HG03558 (cell line): ENCODE measurements around the gene MRFAP1.

ENCODE experiments used
- ATAC-seq: cut with Tn5 transposase; IDR thresholded peaks from one replicate; pipeline ENCODE4 v1.9.1; 2021; ENCODE audit warnings: moderate number of reproducible peaks; ENCODE audit not compliant: unreplicated experiment; ENCODE audit errors: extremely low read depth

Gene MRFAP1

GRCh38 chr4:6640292-6641163, at the start of gene MRFAP1:
TSS of gene MRFAP1 (plus strand) at chr4:6640685. CDS start at chr4:6640863, 178 bp downstream.
- ATAC-seq = peak; percentile 66

- ATAC-seq = peak; percentile 42
Measured at GRCh38 chr4:6591313-6591712, 49.2 kb upstream of the MRFAP1 start.

- no peak for ATAC-seq
Measured at GRCh38 chr4:6591781-6592180, 48.7 kb upstream of the MRFAP1 start.

DNA sequence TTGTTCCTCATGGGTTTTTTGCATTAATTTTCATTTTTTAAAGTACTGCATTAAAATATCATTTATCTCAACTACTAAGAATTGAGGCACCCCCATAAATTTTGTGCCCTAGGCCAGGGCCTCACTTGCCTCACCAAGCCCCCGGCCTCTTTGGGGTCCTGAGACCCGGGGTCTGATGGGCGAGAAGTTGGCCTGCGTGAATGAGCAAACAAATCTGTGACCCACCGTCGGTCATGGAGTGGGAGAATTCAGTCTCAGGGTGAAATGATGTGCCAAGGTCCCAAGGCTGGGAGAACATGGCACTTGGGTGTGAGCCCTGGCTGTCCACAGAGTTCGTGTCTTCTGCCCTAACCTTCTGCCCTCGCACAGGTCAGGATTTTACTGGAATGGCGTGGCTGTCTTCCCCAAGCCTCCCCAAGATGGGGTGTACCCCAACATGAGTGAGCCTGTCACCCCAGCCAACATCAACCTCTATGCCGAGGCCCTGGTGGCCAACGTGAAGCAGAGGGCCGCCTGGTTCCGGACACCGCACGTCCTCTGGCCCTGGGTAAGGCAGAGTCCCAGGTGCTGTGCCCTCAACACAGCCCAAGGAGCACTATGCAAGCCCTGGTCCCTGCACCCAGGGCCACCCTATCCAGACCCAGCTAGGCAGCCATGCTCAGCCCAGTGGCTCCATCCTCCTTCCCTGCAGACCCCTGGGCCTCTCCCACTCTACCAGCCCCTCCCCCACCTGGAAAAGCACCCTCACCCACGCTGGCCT, 47.5 kb upstream of the MRFAP1 start:
- ATAC-seq = no peak

DNA sequence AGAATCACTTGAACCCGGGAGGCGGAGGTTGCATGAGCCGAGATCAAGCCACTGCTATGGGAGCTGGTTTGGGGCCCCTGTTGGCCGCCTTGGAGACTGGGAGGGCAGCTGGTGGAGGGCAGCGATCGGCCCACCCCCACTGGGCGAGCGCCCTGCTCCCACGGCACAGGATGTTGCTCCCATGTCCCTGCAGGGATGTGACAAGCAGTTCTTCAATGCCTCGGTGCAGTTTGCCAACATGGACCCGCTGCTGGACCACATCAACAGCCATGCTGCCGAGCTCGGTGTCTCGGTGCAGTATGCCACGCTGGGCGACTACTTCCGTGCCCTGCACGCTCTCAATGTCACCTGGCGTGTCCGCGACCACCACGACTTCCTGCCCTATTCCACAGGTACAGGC, 46.1 kb upstream of the MRFAP1 start:
- ATAC-seq = no peak

- ATAC-seq = no peak
Measured at GRCh38 chr4:6594826-6595355, 45.6 kb upstream of the MRFAP1 start.

GRCh38 chr4:6595897-6596537, 44.5 kb upstream of the MRFAP1 start:
- ATAC-seq = no peak

DNA sequence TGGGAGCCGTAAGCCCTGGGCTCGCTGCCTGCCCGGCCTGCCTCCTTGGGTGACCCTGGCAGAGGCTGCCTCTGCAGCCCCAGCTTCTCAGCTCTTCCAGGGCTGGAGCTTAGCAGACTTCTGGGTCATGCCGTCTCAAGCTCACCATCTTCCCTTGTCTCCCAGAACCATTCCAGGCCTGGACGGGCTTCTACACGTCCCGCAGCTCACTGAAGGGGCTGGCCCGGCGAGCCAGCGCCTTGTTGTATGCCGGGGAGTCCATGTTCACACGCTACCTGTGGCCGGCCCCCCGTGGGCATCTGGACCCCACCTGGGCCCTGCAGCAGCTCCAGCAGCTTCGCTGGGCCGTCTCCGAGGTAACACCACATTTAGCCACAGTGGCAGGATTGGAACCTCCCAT, 43.5 kb upstream of the MRFAP1 start:
- ATAC-seq = no peak

- no peak for ATAC-seq
Measured at GRCh38 chr4:6598127-6598526, 42.4 kb upstream of the MRFAP1 start.

- ATAC-seq = no peak
Measured at GRCh38 chr4:6598641-6599040, 41.8 kb upstream of the MRFAP1 start.

DNA sequence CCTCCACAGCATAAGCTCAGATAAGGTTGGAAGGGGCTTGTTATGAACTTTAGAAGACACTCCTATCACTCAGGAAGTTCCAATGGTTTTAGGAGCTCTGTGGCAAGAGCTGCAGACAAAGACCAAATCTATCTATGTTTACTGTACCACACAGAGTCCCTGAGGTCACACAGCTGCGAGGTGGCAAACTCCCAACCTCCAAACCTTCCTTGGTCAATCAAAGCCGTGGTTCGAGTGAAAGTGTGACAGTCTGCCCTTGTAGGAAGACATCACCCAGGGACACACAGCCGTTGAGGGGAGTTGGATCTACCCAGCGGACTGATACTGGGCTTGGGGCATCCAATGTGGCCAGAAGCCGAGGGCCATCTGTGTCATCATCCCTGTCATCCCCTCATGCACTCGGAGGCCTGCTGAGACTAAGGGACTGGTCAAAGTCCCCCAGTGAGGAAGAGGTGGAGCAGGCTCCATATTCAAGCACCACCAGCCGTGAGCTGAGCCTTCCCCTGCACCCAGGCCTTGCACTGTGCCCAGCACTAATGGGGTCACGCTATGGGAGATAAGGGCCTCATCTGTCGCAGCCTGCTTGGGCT, 38.7 kb upstream of the MRFAP1 start:
- ATAC-seq = no peak

DNA sequence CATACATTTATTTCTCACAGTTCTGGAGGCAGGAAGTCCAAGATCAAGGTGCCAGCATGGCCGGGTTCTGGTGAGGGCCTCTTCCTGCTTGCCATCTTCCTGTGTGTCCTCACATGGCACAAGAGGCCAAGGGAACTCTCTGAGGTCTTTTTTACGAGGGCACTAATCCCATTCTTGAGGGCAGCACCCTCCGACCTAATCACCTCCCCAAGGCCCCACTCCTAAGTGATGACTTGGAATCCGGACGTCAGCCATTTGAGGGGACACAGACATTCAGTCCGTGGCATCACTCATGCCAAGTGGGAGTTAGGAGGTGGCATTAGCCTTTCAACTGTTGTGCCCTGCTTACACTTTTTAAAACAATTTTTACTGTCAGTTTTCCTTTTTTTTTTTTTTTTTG, 38.2 kb upstream of the MRFAP1 start:
- no peak for ATAC-seq

DNA sequence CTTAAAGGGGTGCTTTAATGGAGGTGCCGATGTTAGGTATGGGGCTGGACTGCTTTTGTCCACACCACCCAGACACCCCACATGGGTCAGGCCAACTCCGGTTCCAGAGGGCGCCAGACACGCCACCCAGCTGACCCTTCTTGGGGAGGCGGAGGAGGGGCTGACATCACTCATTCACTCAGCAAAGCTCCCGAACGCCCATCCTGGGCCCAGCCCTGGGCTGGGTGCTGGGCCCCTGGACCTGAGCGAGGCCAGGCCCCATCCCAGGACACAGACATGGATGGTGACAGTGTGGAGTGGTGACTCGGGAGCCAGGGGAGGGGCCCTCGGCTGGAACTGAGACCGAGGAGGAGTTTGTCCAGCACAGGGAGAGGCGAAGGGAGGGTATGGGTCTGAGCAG, 37.4 kb upstream of the MRFAP1 start:
- ATAC-seq = no peak

GRCh38 chr4:6605114-6605513, 35.4 kb upstream of the MRFAP1 start:
- ATAC-seq = no peak

DNA sequence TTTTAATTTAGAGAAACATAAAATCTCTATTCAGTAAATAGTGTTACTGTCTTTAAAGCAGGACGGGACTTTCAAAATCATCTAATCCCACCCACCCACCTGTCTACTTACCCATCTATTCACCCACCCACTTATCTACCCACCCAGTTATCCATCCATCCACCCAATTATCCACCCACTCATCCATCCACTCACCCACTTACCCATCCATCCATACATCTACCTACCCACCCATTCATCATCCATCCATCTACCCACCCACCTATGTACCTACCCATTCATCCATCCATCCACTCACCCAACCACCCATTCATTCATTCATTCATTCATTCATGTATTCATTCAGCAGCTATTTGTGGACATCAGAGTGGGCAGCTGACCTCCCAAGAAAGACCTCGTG, 34.9 kb upstream of the MRFAP1 start:
- no peak for ATAC-seq

DNA sequence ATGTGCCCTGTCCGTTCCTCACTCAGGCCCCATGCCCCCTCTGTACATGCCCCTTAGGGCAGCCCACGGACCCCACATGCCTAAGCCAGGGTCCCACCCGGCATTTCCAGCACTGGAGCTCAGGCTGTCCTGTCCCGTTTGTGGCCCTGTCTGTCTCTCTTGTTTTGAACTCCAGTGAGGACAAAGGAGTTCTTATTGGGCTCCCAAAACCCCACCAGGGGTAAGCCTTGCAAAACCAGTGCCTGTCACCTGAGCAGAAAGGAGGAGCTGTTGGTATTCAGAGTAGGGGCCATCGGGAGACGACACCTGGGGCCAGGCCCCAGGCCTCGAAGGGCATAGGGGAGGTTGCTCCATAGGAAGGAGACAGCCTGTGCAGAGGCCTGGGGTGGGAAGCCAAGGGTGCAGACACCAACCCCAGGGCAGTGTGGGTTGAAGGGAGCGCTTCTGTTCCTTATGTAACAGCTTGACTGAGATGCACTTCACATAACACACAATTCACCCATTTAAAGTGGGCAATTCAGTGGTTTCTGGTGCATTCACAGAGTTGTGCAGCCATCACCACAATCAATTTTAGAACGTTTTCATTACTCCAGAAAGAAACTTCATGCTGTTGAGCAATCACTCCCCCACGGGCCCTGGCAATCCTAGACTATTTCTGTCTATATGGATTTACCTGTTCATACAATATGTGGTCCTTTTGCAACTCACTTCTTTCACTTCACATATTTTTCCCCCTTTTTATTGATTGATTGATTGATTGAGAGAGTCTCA, 33.8 kb upstream of the MRFAP1 start:
- ATAC-seq = no peak

DNA sequence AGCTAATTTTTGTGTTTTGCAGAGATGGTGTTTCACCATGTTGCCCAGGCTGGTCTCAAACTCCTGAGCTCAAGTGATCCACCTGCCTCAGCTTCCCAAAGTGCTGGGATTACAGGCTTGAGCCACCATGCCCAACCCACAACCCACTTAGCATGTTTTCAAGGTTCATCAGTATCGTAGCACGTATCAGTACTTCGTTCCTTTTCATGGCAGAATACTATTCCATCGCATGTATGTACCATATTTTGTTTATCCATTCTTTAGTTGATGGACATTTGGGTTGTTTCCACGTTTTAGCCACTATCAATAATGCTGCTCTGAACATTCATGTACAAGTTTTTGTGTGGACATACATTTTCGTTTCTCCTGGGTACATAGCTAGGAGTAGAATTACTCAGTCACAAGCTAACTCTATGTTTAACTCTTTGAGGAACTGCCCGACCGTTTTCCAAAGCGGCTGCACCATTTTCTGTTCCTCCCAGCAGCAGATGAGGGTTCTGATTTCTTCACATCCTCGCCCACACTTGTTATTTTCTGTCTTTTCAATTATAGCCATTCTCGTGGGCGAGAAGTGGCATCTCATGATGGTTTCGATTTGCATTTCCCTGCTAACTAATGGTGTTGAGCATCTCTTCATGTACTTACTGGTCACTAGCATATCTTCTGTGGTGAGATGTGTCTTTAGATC, 33.0 kb upstream of the MRFAP1 start:
- ATAC-seq = no peak

DNA sequence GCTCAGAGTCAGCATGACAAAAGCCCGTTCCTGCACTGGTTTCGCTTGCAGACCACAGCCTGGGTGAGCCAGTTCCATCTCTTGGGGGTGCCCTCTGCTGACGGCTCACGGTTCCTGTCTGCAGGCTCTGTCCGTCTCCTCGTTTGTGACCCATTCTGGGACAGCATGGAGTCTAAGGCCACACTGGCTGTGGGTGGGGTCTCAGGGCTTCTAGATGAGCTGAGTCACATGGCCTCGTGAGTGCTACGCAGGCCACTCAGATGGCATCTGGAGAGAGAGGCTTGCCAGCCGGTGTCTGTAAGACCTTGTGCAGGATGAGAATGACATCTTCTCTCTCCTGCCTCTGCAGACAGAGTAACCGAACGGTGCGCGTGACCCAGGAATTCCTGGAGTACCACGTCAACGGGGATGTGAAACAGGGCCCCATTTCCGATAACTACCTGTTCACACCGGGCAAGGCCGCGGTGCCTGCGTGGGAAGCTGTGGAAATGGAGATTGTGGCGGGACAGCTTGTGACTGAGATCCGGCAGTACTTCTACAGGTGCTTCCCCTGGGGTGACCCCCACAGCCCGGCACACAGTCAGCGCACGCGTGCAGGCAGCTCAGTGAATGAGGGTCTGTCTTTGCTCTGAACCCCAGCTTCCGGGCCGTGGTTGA, 31.6 kb upstream of the MRFAP1 start:
- no peak for ATAC-seq
